HG03175 (cell line): ENCODE measurements around the gene NRIP1.

ENCODE experiments used
- ATAC-seq: cut with Tn5 transposase; IDR thresholded peaks from one replicate; pipeline ENCODE4 v1.9.1; 2021; ENCODE audit warnings: mild to moderate bottlenecking, moderate library complexity; ENCODE audit not compliant: unreplicated experiment

Gene NRIP1

DNA sequence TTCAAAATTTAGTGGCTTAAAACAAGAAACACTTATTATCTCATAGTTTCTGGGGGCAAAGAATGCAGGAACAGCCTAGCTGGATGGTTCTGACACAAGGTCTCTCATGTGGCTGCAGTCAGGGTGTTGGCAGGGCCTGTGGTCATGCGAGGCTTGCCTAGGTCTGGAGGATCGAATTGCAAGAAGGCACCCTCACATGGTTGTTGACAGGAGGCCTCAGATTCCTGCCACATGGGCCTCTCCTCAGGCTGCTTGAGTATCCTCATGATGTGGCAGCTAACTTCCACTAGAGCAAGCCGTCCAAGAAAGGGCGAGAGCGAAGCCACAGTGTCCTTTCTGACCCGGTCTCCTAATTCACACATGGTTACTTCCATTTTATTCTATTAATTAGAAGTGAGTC, 6.2 kb upstream of the NRIP1 start:
- ATAC-seq = no peak

DNA sequence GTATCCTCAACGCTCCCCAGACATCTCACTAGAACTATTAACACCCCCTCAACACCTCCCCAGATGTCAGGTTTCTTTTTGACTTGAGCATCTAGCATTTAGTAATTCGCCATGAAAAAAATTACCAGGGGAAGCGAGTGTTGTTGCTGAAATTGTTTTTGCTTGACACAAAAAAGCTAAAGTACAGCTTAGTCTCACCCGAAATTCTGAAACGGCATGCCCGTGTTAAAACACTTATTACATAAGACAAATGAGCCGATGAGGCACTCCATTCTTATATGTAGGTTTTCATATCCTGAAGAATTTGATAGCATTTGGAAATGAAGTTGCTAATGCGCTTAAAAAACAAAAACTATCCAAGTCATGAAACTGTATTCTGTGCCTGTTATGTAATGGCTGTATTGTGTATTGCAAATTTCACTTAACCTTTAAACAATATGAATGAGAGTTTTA, 1.3 kb upstream of the NRIP1 start:
- ATAC-seq = no peak

DNA sequence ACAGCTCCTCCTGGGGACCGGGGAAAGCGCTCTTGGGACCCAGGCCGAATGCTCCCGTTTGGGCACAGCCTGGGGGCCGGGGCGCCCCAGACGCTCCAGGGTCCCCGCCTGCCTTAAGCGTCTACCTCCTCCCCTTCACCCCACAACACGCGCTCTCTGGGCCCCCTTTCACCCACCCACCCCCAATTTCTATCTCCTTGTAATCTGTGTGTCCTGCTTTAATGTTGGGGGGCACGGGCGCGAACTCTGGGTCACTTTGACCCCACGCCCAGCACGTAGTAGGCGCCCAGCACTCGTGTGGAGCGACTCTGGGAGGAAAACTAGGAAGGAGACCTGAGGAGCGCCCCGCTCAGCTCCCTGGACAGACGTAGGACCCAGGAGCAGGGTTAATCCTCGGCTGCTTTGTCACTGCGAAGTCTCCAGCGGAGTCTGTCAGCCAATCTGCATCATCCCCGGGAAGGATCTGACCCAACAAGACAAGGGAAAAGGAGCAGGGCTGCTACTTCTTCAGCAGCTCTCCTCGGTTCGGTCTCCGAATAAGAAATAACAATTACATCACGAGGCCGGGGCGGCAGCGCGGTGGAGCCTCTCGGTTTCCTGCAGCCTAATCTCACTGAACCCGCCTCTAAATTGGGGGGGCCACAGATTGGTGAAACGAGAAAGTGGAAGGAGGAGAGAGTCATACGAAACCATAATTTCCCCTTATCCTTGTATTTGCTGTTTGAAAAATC, 757 bp upstream of the NRIP1 start:
- peak; percentile 2 for ATAC-seq

DNA sequence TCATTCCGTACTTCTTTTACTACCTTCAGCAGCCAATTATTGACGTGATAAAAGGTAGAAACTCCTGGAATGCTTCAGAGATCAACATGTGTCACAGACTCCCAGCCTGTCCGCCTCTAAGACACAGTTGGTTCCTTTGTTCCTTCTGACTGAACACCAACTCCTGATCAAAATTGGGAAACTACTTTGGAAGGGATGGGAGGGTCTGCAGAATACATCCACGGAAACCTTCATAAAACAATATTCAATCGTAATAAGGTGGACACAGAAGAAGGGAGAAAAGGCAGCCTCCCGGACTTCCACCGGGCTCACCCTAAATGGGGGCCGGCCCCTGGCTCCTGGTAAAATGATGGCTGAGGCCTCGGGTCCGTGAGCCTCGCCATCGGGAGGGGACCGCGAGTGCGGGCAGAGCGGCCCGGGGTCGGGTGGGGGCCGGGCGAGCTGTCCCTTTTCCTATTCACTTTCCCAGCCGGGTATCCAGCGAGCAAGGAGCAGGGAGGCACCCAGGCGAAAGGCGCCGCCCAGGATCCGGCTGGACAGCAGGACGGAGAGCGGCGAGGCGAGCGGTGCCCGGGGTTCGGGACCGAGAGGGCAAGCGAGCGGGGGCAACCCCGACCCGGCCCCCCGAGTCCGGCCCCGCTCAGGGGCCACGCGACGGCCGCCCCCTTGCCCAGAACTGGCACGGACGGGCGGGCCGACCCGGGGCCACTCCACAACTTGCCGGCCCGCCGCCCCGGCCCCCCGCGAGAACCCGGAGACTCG, 805 bp downstream of the NRIP1 start:
- ATAC-seq = peak; percentile 2

DNA sequence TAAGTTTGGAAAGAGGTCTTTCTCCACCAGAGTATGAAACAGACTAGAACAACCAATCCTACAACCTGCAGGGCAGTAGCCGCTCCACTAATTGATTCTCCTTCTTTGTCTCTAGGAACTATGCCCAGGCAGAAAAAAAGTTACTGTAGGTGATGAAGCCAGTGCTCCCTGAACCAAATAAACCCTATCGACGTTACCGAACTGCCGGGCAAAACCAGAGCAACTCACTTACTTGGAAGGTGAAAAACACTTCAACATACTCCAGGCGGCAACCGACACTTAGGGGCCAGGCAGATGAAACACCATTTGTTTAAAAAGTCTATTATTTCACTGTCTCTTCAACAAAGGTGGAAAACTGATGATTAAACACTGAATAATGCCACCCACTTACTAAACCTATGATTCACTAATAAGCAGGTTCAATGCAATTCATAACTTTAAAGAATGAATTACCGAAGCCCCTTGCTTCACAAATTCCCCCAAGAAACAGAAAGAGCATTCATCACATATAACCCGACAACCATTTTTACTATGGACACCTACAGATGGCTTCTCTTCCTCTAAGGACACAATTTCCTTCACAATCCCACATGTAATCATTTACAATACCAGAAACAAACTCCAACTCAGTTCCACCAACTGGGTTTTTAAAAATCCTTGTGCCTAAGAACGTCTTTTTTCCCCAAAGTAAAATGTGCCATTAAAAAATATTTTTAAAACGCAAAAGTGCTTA, 1.6 kb downstream of the NRIP1 start:
- ATAC-seq = no peak

DNA sequence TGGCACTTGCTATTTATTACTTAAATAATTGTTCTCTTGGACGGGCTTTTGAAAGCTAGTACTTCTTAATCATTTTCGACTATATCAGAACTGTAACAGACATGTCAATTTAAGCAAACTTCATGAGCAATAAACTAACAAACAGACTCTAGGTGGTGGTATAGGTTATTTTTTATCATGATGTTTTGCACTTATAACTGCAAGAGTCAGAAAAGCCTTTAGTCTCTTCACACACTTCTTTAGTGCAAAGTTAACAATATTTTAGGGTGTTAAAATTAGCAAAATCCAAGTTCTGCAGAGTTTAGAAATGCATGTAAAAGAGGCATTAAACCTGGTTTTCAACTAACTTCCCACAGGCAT, 2.2 kb downstream of the NRIP1 start:
- no peak for ATAC-seq

DNA sequence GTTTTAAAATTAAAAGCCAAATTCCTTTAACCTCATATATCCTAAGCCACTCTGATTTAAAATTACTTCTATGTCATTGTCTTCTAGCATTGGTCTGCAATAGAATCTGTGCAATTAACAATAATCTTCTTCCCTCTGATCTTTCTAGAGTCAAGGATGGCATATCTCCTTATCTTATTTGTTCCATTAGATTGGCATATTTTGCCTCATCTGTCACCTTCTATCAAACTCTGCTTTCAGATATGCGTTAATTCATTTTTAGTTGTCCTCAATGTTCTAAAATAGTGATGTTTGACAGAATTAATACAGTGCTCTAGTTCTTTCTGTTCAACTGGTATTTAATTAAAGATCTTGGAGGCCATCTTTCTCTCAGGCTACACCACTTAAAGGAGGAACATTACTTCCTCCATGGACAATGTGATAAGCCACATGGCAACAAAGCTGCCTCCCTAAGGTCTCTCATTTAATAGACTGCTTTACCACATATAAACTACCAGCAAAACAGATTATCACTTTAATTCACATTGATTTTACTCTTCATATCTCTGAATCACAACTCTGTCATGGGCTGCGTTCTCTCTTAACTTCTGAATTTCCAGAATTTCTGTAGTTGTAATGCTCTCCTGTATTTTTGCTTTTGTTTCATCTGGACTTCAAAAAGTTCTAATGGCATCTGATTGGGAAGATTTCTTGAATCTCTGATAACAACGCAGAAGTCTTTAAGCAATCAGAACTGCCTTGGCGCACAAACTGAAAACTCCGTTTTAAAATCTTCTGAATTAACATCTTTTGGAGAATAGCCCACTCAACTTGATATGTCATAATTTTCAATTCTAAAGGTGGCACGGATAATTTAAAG, 2.8 kb downstream of the NRIP1 start:
- no peak for ATAC-seq

DNA sequence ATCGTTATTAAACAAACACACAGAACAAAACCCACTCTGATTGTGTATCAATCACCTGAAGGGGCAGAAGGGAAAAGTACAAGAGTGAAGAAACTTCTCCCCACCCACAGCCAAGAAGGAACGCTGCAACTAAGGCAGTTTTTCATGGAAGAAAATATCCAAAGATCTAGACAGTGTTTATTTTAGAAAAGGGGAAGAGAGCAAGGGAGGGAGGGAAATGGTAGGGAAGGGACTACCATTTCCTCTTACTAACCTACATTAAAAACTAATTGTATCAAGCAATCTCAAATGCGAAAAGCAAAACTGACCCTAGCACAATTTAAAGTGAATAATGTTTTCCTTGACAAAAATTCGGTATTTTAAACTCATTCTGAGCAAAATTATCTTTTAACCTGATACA, 3.5 kb downstream of the NRIP1 start:
- no peak for ATAC-seq

DNA sequence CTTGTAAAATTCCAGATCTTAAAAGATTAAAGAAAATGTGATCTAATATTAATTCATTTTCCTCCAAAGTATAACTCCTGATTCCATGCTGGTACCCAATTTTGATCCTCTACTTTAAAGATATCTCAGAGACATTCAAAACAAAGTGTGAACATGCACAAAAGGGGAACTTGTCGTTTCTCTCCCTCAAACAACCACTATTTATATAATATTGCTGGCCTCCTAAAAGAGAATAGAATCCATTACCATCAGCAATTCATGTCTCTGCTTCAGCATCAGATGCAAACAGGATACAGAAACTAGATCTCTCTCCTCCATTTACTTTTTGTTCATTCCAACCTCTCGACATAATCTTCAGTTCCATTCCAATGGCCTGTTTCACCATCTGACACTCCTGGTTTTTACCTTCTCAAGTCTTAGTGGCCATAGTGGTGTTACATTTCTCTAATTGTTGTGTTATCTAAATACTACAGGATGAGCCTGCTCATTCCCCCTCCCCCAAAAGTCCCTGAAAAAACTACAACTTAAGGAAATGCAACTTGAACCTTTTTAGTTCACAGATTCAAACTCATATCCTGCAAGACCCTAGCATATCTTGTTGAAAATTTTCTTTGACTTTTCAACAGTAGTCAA, 4.1 kb downstream of the NRIP1 start:
- no peak for ATAC-seq

DNA sequence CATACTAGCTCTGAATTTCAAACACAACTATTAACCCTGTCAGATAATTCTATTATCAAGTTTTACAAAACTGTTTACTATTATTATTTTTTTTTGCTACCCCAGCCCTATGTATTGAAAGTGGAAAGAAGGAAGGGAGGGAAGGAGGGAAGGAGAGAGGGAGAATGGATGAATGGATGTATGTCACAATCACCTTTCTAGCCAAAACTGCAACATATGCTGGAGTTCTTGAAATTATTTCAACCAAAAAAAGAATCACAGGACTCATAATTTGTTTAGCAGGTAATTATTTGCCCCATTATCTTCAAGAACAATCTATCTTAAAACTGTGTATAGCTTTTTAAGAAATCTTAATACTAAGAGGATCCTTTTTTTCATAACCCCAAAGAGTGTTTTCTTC, 5.4 kb downstream of the NRIP1 start:
- ATAC-seq = no peak

DNA sequence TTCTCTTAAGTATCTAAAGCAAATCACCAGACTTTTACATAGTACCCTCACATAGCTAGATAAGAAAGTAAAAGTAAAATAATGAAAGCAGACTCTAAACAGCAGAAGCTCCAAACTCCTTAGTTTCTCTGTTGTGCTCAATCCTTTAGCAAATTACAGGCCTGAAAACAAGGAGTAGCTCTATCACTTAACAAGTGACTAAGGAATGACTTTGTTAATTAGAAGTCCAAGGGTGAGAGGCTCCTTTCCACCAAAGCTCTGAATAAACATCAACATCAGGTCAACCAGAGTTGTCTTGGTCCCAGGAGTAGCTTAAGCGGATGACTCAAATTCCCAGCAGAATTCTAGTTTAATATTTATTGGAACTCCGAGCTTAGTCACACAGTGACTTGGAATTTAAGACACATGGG, 5.9 kb downstream of the NRIP1 start:
- no peak for ATAC-seq

DNA sequence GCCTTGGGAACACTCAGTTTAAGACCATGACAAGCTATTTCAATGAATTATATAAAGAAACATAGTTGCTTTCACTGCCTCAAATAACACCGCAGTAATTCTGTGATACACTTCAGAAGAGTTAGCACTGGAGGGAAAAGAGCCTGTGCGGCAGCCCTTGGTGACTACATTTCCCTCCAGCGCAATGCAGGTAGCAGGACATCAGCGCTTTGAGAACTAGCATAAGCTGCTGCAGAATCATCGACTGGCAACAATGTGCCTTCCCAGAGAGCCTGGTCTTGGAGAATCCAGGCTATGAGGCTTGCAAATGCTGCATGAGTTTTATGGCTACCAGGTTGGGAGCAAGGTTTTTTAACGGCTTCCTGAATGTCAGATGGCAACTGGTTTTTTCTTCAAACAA, 7.5 kb downstream of the NRIP1 start:
- ATAC-seq = no peak

DNA sequence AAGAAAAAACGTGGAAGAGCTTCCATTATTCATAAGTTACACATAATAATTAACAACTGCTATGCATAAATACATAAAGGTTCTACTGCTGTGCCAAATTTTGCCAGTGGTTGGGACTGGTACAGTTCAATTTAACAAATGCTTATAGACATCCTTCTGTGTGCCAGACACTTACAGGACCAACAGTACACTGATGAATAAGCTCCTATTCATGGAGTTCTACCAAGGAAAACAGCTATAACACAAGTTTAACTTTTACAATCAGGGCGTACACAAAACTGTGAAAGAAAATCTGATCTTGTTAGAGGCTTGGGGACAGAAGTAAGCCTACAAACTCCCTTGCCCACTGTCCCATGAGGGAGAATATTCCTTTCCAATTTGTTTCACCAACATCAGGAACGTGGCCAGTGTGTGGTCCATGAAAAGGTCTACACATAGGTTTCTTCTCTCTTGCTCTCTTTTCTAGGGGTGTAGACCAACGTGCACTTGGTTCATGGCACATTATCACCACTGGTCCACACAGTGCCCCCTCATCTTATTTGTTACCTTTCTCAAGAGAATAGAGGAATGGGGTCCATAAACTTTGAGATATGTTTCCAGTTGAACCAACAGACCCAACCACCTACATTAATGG, 10.1 kb downstream of the NRIP1 start:
- no peak for ATAC-seq

DNA sequence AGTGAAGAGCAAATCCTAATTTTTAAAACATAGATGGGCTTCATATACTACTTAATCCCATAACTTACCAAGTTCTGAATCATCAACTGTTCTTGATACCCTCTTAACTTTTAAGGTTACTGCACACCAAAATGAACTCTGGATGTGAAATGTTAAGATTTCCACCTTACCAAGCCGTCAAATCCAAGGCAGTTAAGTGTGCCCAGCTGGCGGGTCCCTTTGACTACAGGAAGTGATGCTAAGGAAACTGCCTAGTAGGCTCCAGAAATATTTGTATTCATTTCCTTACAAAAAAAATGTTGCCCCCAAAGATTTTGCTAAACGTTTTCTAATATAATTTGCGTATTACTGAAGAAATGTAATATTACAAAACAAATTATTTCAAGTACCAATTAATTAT, 10.7 kb downstream of the NRIP1 start:
- no peak for ATAC-seq

DNA sequence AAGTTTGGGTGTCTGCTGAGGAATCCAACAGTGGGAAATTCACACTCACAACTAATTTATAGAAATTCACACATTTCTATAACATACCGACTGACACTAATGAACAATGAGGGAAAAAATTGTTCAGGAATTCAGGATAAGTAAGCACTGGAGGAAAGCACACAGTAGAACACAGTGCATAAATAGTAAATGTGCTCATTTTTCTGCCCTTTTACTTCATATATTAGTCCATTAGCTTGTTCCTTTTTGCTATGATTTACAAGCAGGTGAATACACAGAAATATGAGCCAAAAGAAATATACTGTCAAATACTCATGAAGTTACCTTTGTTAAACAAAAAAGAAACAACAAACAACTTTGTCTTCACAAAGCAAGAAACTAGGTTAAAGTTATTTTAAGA, 11.3 kb downstream of the NRIP1 start:
- no peak for ATAC-seq

DNA sequence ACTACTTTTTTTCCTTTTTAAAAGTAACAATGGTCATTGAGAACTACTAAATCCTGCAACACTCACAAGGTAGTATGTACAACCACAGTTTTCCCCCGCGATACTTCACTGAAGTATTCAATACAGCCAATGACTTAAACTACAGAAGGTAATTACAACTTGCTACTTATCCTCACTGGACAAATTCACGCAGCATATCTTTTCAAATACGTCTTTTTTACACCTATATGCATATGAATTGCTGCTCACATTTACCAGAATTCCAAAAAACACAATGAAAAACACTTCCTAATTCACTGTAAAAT, 12.4 kb downstream of the NRIP1 start:
- no peak for ATAC-seq

DNA sequence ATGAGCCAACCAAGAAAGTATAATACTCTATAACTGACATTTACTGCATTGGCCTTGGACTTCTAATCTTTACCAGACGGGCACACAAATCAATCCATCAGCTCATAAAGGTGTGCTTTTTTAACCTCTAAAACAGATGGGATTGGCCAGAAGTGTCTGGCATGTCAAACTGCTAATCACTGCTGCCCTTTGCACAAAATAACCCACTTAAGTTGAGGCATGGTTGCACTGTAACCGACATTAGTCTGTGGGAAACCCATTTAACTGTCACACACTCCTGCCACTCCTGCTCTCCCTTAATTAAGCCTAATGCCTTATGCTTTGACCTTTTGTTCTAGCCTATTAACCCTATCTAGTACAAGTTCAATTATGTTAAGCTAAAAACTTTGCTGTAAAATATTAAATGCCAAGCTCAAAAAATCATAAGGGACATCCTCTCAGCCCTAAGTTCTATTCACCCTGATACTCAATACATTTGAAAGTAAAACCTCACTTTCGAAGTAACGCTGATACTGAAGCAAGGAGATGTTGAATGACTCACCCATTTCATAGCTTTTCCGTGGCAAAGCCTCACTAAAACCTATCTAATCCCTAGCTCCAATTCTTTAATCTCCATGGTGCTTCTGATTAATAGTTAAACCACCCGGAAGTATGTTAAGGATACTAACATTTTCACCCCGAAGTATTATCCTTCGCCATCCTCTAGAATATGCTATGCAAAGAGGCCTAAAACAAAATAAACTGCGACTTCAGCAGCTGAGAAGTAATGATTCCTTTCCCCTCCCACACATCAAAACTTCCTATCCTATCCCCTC, 12.9 kb downstream of the NRIP1 start:
- no peak for ATAC-seq

DNA sequence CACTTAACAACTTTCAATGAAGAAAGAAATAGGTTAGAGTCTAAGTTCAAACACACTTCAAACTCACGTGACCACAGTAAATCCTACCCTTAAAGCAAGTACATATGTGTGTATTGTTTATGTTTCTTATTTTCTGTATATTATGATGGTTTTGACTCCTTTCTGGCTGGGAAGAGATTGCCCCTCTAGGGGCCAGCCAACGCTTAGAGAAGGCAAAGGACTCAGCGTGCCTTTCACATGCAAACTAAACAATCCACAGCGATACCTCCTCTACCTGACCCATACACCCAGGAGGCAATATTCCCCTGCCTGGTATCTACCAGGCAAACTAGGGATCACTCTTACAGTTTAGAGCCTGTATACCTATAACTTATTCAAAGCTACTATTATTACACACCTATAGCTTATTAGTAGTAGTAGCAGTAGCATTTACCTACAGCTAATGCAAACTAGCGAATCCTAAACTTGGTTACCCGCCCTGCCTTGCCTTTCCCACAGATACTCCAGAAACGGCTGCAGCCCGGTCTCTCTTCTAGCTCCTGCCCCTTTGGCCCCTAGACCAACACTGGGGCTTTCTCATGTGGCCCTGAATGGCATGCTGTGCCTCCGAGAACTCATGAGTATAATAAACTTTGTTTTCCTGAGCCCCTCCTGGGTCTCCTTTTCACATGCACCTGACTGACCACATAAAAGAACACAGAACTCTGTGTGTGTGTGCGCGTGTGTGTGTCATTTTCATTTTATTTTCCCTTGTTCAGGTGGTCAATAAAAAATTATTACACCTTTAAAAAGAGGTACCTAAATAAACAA, 14.0 kb downstream of the NRIP1 start:
- ATAC-seq = no peak

DNA sequence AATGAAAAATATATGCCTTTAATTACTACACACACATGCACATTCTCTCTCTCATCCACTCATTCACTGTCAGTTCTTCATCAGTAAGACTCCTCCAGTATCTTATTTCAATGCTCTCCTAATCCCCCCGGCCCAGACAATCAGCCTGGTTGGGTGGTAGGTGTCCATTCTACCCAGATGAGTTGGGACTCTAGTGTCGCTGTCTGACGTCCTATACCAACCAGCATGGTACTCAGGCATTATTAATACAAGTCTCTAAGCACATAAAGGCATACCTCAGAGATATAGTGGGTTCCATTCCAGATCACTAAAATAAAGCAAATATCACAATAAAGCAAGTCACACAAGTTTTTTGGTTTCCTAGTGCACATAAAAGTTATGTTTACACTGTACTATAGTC, 19.8 kb downstream of the NRIP1 start:
- ATAC-seq = no peak
